ENCODE data around the gene NDFIP2. TPM values are rescaled to one million over a fixed set of nuclear protein-coding genes. Genes with fewer than 3 reads are reported as not detected.

Gene NDFIP2
- total RNA-seq, result 21.7 and 25.5 TPM in 2 replicates

GRCh38 chr13:79480954-79481684 is at the start of gene NDFIP2:
TSS of gene NDFIP2 (plus strand) at chr13:79481155. CDS start at chr13:79481204, 49 bp downstream.

Other genes with a start within 250 kb of the NDFIP2 start
- gene RBM26, start 74.9 kb upstream of the NDFIP2 start, total RNA-seq, result 66.9 and 67.3 TPM in 2 replicates